HG03378 (cell line): ENCODE results near the gene POLR2L.

Source experiments
- ATAC-seq: cut with Tn5 transposase; IDR thresholded peaks from one replicate; pipeline ENCODE4 v1.9.1; 2021; ENCODE audit warnings: mild to moderate bottlenecking, moderate library complexity; ENCODE audit not compliant: unreplicated experiment

POLR2L gene

DNA sequence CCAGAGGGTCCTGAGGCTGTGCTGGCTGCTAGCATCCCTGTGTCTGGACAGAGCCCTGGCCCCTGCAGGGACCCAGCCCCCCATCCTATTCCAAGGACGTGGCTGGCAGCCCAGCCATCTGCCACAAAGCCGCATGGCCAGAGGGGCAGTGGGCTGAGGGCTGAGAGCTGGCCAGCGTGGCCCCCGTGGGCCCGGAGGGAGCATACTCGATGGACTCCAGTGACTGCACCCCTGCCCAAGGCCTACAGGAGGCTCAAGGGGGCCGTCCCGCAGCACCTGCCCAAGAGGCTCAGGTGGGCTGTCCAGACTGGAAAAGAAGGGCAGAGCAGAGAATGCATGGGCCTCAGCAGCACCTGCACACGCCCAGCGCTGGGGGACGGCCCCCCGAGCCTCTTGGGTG lies 13.5 kb upstream of the POLR2L start:
- no peak for ATAC-seq

DNA sequence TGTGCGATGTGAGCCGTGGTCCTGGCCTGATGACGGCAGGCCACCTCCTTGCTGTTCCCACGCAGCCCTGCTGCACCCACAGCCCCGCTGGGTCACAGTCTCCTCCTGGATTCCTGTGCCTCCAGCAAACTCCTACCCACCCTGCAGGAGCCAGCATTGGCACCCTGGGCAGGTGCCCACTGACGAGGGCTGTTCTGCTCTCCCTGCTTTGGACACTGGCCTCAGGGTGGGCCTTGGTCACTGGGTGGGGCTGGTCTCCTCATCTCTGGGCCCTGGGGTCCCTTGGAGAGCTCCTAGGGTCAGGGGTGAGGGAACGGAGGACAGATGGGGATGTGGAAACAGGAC lies 13.0 kb upstream of the POLR2L start:
- ATAC-seq: no peak

DNA sequence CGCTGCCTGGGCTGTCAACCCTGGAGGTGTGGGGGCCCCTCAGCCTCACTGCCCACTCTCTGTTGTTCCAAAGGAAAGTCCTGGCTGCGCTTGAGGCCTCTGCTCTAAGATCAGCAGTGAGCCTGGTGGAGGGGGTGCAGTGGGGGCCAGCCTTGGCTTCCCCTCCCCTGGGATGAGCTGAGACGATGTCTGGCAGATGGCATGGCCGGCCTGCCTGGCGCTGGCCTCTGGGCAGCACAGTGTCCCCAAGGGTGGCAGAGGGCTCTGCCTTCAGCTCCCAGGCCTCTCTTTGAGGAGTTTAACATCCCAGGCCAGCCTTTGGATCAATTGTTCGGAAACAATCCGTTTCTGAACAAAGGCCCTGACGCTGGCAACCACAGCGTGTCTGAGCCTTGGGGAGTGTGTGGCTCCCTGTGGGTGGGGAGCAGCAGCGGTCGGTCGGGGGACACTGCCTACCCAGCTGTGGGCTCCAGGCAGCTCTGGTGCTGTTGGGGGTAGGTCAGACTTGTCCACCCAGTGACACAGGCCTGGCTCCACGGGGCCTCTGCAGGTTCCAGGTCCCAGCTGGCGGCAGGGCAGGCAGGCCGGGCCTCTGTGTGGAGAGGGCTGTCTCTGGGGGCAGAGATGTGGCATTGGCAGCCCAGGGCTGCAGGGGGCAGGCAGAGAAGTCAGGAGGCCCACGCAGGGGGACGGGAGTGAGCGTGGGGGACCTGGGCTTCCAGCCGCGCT lies 12.4 kb upstream of the POLR2L start:
- ATAC-seq: no peak

DNA sequence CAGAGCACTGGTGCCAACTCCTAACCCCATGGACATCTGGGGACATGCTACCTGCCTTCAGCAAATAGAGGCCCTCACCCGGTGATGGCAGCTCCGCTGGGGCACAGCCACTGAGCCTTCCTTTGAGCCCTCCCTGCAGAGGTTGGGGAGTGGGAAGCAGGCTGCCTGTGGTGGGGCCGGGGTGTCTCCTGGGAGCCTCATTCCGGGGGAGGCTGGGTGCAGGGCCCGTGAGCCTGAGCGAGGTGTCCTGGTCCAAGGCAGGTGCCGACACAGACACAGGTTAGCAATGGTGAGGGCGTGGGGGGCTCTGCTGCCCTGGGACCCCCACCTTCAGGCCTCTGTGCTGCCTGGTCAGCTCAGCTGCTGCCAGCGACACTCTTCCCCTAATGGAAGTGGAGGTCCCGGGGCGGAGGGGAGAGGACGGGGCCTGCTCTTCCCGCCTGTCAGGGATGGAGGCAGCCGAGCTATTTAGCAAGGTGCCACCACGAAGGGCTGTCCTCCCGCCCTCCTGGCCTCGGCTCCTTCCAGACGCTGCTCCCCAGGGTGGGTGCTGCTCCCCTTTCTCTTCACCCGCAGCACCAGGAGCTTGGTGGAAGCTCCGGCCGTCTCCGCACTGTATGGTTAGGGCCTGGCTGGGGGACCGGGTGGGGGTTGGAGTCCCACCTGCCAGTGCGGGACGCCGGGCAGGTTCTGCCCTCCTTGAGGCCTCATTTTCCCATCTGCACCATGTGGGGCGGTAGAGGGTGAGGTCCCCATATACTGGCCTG lies 11.5 kb upstream of the POLR2L start:
- no peak for ATAC-seq

DNA sequence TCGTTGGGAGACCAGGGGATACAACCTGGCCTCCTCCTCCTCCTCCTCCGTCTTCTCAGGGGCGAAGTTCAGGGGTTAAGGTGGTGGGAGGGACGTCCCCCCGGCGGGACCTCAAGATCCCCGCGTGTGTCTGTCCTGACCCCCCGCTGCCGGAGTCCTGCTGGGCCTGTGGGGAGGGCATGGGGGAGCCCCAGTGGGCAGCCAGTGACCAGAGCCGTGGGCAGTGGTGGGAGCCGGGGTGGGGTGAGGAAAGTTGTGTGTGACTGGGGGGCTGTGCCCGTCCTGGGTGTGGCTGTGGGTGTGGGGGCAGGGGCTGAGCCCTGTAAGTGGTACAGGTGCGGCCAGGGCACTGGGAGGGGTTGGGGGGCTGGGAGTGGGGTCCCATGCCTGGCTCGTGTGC lies 10.4 kb upstream of the POLR2L start:
- ATAC-seq: no peak

DNA sequence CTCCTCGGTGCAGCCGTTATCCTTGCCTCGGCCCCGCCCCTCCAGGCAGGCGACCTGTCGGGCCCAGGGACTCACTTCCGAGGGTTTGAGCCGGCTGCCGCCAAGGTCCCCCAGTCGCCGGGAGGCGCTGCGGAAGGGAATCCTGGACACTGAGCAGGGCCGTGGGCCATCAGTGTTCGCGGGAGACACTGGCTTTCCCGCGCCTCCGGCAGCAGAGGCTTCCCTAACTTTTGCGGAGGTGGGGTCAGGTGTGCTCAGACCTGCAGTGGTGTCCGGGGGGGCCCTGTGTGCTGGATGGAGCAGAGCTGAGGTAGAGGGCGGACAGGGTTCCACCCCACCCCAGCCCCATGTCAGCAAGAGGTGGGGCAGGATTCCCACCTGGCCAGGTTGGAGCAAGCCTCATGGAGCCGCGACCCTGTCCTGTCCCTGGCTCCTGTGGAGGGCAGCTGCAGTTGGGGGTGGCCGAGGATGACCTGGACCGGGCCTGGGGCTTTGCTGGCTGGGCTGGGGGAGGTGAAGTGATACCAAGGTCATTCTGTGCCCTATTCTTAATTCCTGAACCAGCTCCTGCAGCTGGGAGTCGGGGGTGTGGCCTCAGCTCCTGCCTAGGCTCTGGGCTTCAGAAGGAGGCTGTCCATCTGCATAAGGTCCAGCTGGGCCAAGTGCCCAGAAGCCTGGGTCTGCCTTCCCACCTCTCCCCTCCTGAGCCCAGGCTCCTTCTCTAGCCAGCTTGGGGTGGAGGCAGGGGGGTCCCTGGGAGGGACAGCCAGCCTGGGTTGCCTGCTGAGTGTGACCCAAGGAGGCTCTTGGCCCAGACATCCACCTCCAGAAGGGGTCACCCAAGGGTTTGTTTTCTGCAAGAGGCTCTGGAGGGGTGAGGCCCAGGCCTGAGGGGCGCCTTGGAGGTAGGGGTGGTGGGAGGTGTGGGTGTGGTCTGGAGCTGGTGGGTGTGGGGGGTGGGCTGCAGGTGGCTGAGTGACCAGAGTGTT lies 8.7 kb upstream of the POLR2L start:
- ATAC-seq: no peak

DNA sequence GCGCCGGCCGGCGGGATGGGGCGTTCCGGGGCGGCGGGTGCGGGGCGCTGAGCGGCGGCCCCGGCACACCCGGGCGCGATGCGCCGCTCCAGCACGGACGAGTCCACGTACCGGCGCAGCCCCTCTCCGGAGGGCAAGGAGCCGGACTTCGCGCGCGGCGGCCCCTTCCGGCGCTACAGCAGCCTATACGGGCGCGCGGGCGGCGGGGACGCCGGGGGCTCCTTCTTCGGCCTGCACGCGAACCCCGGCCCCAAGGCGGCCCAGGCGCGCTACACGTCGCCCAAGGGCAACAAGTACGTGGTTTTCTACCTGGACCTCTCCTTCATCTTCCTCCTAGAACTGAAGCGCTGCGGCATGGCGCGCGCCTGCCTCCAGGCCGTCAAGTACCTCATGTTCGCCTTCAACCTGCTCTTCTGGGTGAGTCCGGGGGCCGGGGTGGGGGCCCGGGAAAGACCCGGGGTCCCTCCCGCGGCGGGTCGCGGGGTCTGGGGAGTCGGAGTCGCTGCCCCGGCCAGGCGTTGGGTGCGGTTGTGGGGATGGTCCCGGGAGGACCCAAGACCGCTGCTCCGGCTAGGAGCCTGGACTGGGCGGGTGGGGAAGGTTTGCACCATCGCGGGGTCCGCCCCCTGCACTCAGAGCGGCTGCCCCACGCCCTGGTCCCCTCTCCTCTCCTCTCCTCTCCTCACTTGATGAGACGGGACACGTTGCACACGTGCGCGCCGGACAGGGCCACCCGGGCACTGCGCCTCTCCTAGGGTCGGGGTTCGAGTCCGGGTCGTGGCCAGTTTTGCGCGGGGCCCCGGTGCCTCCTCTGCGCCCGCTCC lies 7.8 kb upstream of the POLR2L start:
- no peak for ATAC-seq

DNA sequence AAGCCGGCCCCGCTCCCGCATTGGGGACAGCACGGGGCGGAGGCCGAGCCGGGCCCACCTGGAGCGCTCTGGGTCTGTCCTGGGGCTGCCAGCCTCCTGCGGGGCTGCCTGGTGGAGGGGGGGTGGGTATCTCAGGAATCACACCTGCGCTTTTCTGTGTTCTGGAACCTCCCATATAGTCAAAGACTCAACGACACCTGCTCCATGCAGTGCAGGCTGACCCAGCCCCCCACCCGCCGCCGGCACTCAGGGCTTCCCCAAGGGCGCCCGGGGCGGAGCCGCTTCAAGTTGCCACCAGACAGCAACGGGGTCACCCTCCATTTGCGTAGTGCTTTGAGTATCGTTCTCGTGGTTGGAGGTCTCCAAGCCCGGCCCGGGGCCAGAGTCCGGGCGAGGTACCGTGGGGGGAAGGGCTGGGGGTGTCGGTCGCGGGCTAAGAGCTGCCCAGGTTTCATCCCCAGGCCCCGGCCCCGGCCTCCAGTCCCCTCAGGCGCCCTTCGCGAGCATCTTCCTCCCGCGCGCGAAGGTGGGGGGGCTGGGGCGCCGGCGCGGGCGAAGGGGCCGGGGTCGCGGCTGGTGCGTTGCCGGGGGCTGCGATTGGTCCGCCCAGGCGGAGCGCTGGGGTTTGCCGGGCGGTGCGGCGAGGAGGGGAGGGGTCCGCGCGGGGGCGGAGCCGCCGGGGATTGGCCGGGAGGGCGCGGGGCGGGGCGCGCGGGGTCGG lies 6.9 kb upstream of the POLR2L start:
- no peak for ATAC-seq

DNA sequence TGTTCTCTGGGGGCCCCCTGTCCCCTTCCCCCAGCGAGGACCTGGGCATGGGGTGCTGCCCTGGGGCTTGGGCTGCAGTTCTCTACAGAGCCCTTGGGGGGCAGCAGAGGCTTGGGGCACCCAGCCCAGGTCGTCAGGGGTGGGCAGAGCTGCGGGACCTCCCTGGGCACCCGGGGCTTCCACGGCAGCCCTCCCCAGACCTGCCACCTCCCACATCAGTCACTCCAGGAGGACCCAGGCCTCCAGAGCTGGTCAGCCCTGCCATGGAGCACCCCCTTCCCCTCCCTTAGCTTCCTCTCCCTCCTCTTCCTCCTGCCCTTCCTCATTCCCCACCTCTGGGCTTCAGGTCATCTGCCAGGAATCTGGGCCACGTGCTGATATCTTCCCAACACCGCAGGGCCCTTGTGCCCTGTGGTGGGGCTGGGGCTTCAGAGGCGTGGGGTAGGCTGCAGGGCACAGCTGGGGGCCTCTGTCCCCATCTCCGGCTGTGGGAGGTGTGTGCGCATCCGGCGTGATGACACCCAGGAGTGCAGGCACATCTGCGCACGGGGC lies 6.1 kb upstream of the POLR2L start:
- ATAC-seq: no peak

DNA sequence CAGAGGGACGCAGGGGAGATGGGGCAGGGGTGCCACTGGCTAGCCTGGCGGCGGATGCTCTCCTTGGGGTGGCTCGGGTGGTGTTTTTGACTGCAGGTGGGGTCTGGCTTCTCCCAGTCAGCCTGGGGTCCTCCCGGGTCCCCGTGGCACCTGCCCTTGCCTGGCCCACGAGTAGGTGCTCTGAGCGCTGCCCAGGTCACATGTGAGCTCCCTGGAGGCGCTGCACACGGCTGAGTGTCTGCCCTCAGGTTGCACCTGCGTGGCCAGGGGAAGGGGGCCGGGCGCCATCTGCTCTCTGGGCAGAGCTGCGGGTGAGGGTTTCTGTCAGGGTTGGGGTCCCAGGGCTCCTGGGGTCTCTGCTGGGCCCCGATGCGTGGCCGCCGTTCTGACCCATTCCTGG lies 5.5 kb upstream of the POLR2L start:
- ATAC-seq: no peak

DNA sequence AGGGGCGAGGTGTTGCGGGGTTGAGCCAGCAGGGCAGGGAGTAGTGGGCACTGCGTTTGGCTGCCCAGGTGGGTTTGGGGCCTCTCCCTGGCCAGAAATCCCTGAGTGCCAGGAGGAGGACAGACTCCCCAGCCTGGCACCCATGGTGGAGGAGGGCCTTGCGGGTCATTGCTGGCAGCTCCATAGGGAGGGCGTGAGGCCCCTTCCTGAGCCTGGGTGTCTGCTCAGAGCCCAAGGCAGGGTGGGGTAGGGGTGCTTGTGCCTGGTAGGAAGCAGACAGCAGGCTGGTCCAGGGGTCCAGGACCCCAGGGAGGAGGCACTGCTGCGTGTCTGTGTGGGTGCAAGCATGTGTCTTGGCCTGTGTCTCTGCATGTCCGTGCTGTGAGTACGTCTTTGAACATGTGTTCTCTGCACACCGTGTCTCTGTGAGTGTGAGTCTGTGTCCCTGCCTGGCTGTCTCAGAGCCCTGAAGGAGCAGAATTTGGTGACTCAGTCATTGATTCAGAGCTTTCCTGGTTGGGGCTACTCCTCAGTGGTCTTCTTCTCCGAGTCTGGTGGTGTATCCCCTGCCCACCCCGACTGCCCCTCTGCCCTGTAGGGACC lies 4.3 kb upstream of the POLR2L start:
- ATAC-seq: no peak

DNA sequence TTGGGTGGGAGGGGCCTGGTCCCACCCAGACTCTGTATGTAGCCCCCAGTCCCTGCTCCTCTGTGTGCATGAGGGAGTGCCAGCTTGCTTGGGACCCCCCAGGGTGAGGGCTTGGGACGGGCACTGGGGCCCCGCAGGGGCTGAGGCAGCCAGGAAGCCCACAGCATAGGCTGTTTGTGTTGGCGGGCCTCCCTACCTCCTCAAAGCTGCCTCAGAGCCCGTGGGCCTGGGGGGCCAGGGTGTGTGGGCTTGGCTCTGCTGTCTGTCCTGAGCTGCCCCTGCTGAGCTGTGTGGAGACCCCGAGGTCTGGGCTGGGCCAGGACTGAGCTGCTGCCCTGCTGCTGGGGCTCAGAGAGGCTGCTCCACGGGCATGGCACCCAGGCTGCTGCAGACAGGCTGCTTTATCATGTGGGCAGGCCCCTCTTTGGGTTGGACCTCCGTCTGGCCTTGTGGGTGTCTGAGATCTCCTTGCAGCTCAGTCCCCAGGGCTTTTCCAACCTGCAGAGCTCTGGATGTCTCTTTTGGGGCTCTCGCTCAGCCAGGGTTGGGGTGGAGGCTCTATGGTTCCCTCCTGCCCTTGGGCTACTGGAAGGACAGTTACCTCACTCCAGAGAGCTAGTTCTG lies 3.7 kb upstream of the POLR2L start:
- ATAC-seq: no peak

DNA sequence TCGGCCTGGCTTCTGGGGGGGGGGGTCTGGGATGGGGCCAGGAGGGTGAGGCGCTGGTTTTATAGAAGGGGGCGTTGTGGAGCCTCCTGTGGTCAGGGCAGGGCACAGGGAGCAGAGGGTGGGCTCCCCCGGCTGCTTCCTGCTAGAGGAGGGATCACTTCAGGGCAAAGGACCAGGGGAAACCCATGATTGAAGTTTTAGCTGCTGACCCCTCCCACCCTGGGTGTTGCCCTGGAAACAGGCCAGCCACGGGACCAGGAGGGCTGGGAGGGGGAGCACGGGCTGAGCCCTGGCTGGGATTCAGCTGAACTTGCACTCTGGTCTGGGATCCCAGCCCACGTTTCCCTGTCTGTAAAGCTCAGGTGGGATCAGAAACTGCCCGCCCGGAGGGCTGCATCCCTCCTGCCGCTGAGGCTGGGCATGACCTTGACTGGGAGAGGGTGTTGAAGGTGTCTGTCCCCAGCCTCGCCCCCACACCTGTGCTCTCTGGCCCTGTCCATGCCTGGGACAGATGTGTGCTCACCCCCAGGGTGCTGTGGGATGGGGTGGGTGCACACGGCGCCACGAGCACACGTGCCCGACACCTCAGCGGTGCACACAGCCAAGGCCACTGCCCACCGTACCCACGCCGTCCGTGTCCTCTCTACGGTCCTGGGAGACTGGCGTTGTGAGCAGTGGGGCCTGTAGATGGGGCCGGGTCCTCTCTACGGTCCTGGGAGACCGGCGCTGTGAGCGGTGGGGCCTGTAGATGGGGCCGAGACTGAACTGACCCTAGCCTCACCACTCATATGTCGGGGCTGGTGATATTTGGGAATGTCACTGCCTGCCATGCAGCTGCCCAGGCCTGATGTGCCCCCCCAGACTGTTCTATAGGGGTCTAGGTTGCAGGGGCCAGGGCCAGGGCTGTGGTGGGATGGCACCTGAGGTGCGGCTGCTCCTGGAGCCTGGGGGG lies 2.6 kb upstream of the POLR2L start:
- ATAC-seq: no peak

DNA sequence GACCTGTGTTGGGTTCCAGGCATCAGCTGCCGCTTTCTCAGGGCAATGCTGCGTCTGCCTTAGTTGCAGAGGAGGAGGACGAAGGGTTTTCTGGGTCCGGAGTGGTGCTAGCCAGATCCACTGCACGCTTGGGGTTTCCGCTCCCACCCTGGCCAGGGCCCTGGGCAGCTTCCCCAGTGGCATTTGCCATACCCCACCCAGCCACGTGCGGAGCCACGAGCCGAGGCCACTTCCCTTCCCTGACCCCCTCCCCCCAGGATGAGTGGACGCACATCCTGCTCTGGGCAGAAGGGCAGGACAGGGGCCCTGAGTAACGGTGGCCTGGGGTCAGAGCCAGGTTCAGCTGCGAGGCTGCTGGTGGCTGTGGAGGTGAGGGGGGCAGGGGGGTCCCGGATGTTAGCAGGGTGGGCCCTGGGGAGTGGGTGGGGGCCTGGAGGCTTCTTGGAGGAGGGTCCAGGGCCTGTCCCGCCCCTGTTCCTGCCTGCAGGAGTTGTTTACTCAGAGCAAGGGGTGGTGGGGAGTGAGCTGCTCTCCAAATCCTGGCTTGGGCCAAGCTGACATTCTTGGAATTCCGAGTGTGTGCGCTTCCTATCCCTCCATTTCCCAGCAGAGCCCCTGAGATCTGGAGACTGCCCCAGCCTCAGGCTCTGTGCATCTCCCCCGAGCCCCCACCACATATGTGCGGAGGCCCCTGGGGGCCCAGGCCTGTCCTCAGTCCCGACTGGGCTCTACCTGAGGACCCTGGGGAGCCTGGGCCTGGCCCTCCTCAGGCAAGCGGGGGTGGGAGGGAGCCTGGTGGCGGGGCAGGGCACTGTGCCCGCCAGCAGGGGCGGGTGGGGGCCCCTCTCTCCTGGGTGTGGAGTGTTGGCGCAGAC lies 1.7 kb upstream of the POLR2L start:
- ATAC-seq: no peak

DNA sequence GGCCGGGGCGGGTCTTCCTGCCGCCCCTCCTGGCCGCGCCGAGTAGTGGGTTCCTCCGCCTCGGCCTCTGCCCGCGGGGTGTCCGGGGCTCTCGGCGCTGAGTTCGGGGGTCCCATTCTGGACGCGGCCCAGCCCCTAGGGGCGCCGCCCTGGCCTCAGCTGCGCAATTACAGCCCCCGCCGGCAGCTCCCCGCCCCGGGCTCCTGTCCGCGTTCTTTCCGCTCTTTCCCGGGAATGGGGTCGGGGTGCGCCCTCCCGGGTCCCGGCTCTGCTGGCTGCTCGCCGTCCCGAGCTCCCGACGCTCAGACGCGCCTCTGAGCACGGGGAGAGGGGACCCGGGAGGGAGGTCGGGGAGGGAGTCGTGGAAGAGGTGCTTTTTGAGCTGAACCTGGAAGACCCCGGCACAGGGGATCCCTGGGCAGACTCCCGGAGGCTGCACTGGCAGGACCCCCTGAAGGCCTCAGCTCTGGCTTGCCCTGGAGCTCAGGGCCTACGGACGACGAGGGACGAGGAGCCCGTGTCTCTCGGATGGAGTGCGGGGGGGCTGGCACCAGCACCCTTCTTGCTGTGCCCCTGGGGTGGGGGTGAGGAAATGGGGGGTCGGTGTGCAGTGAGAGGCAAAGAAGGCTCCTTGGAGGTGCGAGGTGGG lies 881 bp upstream of the POLR2L start:
- ATAC-seq: no peak

DNA sequence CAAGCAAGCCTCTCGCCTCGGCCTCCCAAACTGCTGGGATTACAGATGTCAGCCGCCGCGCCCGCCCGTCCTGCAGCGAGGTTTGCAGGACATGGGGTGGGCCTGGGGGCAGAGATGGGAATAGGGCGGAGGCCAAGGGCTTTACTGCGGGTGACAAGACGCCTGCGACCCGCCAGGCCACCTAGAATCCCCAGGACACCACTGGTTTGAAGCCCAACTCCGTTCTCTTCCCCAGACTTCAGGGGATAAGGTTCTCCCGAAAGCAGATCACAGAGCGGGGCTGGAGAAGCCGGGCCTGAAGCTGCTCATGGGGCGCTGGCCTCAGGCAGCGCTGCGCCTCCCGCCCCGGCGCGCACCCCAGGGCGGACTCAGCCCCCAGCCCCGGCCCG lies 354 bp downstream of the POLR2L start:
- ATAC-seq: no peak
